ENCODE results near the gene IRF2.

IRF2 gene

DNA sequence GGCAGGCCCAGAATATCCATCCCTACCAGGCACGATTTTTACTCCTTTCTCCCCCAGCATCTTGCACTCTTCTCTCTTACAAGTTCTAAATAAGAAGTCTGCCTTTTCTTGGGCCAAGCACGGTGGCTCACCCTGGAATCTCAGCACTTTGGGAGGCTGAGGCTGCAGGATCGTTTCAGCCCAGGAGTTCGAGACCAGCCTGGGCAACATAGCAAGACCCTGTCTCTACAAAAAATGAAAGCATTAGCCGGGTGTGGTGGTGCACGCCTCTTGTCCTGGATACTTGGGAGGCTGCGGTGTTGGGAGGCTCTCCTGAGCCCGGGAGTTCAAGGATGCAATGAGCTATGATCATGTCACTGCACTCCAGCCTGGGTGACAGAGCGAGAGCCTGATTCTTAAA, 64.8 kb downstream of the IRF2 start:
- DNase-seq (ENCODE audit: low read depth in 2 of 2) = no peak

DNA sequence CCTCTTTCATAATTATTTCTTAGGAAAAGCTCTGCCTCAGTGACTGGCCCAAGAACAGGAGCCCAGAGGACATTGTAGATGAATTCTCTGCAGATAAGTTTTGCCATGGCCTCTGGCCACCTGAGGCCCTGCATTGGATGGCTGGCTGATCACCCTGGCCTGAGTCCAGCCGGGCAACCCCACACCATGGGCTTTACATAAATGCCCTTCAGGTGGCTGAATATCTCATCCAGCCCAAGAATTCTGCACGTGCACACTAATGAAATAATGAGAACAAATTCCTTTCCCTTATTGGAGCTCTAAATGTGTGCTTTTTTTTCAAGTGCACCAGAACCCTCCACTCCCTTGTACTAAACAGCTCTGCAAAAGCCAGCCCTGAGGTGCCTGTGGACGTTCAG, 65.7 kb downstream of the IRF2 start:
- DNase-seq (ENCODE audit: low read depth in 2 of 2) = no peak

DNA sequence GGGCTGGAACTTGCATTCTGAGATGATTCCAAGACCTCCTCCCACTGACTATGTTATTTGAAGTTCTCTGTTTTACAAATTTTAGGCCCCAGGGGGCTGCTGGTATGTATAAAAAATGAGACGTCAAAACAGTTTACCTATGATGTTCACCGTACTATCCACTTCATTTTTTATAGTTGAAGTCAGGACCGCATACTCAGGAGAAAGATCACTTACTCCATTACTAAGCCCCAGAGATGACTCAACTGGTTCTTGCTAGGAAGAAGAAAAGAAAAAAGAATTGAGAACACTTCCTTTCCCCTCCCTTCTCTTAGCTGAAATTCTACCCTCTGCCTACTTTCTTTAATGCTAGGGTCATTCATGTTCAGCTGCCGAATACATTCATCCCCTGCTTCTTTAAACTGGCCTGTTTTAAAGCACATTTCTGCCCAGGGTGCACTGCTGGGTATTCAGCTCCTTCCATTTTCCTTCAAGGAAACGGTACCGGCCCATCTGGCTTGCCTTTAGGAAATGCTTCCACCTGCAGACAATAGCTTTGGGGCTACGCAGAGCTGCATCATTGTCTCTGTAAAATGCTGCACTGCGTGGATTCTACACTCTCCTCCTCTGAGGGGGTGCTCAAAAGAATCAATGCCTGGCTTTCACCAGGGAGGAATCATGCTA, 66.2 kb downstream of the IRF2 start:
- DNase-seq (ENCODE audit: low read depth in 2 of 2) = peak; percentile 42 to 52

DNA sequence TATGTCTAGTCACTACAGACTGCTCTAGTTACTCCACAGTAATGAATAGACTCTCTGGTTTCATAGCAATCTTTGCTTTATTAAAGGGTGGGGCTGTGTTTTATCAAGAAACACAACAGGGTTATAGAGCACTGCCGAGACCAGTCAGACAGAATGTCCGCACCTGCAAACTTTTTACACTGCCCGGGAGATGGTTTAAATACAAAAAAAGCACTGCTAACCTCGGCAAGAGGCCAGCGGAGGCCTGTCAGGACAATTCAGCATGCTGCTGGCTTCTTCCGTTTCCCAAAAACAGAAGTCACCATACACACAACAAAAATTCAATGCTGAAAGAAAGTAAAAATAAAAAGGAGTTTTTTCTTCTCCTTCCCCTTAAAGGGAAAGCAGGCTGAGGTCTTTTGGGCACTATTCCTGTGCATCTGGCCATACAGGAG, 67.4 kb downstream of the IRF2 start:
- DNase-seq (ENCODE audit: low read depth in 2 of 2) = no peak

DNA sequence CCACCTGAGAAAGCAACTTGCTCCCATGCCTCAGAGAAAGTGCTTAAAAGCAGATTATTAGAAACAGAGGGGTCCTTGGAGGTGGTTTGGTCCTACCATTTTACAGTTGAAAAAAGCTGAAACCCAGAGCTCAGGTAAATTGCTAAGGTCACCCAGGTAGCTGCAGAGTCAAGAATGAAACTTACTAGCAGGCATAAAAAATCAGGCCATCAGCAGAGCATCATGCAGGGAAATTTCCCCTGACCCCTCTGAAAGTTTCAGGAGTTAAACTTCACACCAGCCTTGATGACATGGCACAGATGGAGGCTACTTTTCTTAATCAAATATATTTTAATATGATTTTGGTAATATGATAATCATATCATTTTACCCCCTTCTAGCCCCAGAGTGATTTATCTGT, 70.3 kb downstream of the IRF2 start:
- DNase-seq (ENCODE audit: low read depth in 2 of 2) = no peak

DNA sequence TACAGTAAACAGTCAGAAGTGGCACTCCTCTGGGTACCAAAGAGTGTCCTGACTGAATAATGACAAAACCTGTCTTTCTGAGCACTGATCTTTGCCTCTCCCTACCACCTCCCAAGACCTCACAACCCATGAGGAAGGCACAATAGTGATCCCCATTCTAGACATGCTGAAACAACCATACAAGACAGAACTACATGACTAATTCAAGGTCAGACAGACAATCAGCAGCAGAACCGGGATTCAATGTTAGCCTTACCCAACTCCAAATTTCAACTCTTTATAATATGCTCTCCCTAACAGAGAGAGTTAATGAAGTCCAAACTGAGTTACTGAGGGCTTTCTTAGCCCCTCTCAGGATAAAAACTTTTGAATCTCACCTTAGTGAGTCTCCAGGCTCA, 71.0 kb downstream of the IRF2 start:
- no peak for DNase-seq (ENCODE audit: low read depth in 2 of 2)

DNA sequence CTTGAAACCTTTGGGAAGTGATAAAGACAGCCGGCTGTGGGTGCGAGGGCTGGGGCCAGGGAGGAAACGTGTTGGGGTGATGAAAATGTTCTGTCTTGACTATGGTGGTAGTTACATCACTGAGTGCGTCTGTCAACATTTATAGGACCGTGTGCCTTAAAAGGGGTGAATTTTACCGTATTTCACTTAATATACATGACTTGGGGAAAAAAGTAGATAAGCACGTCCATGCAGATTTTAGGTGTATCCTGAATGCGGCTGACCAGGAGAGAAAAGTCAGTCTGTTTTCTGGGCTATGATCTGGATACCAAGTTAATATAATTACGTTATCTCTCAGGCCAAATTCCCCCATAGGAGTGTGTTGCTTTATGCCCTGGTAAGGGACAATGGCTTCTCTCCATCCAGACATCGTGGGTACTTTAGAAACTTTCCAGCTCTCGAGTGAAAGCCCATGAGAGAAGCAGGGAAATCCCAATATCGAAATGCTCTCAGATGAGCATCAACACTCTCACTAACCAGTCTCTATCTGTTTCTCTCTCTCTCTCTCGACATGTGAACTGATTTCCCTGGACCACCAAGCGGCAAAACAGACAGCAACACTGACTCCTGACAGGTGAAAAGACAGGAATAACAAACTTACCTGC, 71.5 kb downstream of the IRF2 start:
- no peak for DNase-seq (ENCODE audit: low read depth in 2 of 2)

DNA sequence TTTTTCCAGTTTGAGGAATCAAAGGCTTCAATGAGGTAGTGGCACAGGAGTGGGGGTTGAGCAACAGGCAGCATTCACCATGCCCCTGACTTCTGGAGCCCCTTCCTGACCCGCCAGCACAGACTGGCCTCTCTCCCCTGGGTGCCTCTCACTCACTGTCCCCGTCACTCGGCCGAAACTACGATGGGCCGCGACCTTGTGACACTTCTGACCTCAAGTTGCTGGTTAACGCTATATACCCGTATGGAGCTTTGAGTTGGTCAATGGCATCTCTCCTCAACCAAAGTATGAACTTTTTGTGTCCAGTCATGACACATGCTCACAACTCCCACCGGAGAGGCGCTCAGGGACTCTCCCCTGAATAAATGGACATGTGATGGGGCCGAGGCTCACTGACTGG, 72.1 kb downstream of the IRF2 start:
- no peak for DNase-seq (ENCODE audit: low read depth in 2 of 2)

DNA sequence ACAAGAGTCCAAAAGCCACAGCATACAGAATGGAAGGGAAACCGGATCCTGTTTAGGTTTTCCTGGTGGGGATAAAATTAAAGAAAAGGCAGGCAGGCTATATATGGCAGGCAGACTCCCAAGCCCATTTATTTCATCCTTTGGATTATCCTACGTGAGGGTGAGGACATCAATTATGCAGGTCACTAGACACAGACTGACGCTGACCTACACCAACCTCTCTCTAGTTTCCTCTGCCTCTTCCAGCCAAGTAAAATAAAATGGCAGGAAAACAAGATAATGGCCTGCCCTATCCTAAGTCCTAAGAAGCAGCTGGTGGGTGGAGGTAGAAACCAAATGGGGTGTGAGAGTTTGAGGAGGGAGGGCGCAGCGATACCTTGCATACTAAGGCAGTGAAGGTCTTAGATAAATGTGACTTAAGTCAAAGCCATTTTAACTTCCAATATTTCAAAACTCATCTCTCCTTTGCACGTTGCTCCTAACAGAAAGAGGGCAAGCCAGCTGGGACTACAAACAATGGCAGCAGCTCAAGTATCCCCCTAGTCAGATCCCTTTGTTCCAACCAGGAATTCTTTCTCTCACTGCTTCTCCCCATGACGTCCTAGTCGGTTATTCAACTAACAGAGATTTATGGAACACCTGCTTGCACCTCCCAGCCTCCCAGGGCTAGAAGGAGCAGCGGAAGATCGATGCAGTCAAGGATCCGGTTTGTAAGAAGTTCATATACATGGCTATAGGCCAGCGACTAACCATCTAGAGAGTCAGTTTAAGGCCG, 72.8 kb downstream of the IRF2 start:
- no peak for DNase-seq (ENCODE audit: low read depth in 2 of 2)

DNA sequence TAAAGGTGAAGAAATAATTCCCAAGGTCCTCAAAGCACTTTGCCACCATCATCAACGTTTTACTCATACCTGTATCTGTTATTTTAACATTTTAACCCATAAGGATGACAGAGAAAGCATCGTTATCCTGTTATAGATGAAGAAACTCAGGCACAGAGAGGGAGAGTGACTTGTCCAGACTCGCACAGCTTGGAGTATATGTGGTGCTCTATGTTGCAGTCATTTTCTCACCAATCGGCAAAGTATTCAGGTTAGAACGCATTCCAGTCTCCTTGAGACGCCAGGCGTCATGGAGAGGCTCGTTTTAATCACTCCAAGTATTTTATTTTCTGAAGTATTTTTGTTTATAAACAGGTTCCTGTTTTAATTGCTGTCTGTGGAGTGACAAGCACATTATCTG, 73.5 kb downstream of the IRF2 start:
- DNase-seq (ENCODE audit: low read depth in 2 of 2) = no peak

DNA sequence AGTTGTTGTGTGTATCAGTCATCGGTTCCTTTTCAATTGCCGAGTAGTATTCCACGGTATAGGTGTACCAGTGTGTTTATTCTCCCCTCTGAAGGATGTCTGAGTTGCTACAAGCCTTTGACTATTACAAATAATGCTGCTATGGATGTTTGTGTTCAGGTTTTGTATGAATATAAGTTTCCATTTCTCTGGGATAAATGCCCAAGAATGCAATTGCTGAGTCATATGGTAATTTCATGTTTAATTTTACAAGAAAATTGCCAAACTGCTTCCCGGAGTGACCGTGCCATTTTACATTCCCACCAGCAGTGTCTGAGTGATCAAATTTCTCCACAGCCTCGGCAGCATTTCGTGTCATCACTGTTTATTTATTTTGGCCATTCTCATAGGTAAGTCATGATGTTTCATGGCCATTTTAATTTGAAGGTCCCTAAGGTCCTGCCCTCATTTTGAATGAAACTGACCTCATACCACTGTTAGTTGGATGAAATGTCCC, 73.9 kb downstream of the IRF2 start:
- DNase-seq (ENCODE audit: low read depth in 2 of 2) = peak; percentile 83 to 88

DNA sequence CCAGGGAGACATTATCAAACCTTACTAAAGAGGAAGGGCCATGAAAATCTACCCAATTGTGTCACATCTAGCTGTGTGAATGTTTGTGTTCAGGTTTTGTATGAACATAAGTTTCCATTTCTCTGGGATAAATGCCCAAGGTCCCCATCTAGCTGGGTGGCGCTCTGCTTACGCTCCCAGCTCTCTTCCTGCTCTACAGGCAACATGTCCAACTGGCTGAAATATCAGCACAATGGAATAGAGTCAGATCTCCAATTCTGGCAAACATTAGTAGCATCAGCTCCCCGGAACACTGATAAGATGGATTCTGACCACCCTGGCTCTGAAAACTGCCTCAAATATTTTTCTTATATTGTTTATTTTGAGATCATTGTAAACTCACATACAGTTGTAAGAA, 74.8 kb downstream of the IRF2 start:
- no peak for DNase-seq (ENCODE audit: low read depth in 2 of 2)

DNA sequence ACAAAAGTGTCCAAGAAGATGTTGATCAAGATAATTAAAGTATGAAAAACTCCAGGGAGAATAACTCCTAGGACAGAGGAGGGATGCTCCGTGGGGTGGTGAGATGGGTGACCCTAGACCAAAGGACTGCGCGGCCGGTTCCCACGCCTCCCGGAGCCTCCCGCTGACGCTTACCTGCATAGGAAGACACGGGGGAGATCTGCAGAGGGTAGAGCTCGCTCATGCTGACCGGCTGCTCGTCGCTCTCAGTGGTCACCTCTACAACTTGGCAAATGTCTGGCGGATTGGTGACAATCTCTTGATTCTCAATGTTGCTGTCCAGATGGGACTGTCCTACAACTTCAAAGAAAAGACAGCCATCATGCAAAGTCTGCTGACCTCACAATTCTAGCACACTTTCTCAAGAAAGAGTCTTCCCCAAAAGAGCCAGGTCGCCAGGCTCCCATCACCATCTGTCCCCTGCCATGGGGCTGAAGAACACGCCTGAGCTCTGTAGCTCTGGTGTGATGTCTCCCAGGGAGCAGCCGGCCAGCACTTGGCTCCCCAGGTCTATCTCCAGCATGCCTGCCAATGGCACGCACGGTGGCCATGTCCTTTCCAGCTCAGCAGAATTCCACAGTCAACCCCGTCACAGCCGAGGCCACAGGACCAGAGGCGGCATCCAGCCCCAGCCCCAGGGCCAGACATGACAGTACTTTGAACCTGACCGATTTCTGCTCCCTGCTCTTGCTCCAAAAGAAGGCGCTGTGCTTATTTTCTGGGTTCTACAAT, 75.4 kb downstream of the IRF2 start:
- no peak for DNase-seq (ENCODE audit: low read depth in 2 of 2)

DNA sequence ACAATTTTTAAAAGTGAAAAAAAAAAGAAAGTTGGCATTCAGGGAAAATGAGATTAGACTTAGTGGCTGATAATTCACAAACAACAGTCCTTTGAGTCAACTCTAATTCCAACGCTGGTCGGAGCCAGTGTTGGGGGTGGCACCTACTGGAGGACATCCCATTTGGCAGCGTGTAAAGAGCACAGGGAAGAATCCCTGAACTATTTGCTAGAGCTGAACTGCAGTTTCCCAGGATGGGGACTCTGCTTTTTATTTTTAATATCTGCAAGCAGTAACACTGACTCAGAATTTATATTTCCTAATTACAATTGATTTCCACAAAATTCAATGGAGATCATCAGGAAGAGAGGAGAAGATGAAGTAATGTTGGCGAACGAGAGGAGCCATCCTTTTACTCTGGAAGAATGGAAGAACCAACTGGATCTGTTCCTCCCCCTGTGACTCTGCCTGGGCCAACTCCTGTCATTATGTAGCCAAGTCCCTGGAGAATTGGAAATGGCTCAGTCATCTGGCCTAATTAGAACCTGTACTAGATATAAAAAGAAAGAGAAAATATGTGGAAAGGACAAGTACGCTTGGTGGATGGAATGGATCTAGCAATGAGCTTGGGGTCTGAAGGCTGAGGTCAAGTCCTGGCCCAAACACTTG, 76.7 kb downstream of the IRF2 start:
- no peak for DNase-seq (ENCODE audit: low read depth in 2 of 2)

DNA sequence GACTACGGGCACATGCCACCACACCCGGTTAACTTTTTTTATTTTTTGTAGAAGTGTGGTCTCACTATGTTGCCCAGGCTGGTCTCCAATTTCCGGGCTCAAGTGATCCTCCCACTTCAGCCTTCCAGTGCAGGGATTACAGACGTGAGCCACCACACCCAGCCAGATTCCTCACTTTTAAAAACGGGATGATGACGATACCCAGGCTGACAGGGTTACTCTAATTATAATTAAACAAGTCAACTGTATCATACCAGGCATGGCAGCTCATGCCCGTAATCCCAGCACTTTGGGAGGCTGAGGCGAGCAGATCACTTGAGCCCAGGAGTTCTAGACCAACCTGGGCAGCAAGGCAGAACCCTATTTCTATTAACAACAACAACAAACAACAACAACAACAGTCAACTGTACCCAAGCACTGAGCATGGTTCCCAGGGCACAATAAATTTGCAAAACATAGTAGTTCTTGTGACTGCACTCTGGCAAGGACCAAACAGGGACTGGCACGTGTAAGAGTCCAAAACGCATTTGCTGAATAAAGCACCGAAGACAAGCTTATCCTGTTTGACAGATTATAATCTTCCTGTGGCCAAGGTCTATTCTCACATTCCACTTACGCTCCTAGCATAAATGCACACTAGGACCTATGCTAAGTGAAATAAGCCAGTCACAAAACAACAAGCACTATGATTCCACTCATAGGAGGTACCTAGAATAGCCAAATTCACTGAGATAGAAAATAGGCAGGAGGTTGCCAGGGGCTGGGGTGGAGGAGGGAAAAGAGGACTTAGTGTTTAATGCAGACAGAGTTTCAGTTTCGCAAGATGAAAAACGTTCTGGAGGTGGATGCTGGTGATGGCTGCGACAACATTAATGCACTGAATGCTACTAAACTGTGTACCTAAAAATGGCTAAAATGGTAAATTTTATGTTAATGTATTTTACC, 77.5 kb downstream of the IRF2 start:
- no peak for DNase-seq (ENCODE audit: low read depth in 2 of 2)

DNA sequence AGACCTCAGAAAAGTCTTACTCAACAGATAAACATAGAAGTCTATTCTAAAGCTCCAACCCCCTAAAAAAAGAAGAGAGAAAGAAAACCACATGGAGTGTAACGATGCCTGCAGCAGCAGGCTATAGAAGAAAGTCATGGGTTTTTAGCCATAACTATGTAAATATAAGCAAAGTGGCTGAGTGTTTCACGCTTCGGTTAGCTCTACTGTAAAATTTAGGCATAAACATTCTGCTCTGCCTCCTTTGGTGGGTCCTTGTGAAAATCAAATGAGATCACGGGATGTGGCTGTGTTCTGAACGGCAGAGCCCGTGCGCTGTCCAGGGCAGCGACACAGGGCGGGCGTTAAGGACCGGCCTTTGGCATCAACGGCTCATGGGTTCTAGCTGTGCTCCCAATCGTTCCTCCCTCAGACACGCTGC, 78.4 kb downstream of the IRF2 start:
- DNase-seq (ENCODE audit: low read depth in 2 of 2) = no peak

DNA sequence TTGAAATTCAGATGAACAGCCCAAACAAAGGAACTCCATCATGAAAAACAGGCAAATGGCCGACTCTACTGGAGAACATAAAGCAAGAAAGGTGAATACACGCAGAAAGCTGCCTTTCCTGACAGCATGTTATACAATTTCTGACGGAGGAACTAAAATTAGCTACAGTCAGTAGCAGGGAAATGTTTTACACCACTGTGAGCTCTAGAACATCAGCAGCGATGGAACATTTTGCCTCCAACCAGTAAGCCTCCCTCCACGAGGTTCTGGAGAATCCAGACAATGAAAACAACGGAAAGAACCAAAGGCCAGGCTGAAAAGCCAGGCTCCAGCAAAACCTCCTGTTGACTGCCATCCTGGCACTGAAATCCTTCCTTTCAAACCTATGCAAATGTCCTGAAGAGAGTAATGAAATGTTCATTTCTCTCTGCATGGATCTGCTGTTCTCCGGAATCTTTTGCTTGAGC, 78.9 kb downstream of the IRF2 start:
- DNase-seq (ENCODE audit: low read depth in 2 of 2) = no peak

DNA sequence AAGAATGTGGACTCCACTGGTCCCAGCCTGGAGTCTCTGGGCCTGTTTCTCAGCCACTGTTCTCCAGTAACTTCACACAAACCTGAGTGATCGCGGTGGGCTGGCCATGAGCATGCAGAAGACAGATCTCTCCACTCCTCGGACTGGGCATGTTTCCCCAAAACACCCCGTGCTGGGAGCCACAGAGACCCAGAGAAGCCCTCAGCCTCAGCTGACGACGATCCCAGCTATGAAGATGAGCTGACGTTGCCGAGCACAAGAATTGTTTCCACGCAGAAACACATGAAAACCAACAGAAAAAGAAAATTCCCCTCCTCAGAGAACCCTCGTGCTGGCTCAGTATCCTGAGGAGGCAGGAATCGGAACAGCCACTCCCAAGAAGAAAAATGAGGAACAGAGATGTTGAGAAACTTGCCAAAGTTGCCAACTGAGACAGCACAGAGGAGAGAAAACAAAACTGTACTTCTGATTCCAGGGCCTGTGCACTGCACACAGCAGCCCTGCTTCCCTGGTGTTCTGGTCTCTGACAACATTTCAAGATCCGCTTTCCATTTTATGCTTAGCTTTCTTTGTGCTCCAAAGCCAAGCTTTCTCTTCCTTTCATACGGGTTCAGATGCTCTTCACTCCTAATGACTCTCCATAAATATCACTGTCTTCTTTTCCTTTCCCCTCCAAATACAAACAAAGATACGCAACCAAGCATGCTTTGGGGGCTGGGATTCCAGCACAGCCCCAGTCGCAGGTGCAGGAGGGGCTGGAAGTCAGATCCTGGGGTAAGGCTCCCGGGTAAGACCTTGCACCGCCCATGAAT, 81.4 kb downstream of the IRF2 start:
- no peak for DNase-seq (ENCODE audit: low read depth in 2 of 2)

DNA sequence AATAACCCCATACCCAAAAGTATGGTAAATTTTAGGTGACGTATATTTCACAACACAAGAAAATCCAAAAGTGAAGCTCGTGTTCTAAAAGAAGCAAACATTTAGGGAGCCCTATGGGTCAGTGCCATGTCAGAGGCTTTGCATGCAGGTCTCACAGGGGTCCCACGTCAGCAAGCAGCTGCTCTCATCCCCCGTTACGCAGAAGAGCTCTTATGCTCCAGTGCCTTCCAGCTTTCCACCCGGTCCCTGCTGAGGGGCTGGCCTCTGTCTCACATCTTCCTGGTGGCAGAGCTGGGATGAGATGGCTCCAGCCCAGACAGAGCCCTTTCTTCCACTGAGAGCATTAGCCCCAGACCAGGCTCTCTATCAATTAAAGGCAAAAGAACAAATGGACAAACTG, 82.0 kb downstream of the IRF2 start:
- DNase-seq (ENCODE audit: low read depth in 2 of 2) = no peak

All from fibroblast of skin of left biceps (primary cell).